ENCODE results near the gene KDM4D.

Gene KDM4D

GRCh38 chr11:95042239-95042638, 68.7 kb downstream of the KDM4D start:
- Mint-ChIP-seq H3K4me3 (no peak overlapping the region), H3K4me1 (no peaks in the 10 kb centered on the region), H3K36me3 (no peaks in the 10 kb centered on the region), H3K27ac (no peak overlapping the region), H3K9me3 (no peaks in the 10 kb centered on the region)
- no peak for ATAC-seq
- DNase-seq (ENCODE audit: low spot score in 2 of 2), result no peak

- H3K27ac Mint-ChIP-seq, result no peak overlapping the region
- no peaks in the 10 kb centered on the region for H3K9me3 Mint-ChIP-seq
- no peak for DNase-seq (ENCODE audit: low spot score in 2 of 2)
- no peaks in the 10 kb centered on the region for H3K4me1 Mint-ChIP-seq
- no peak overlapping the region for H3K4me3 Mint-ChIP-seq
- ATAC-seq, result no peak
- no peaks in the 10 kb centered on the region for H3K36me3 Mint-ChIP-seq
Measured at GRCh38 chr11:95042906-95043305, 69.4 kb downstream of the KDM4D start.

GRCh38 chr11:95044010-95044409, 70.5 kb downstream of the KDM4D start:
- DNase-seq (ENCODE audit: low spot score in 2 of 2) (no peak), ATAC-seq (no peak)
- H3K4me1 Mint-ChIP-seq, result no peaks in the 10 kb centered on the region
- H3K9me3 Mint-ChIP-seq, result no peaks in the 10 kb centered on the region
- H3K36me3 Mint-ChIP-seq, result no peaks in the 10 kb centered on the region
- no peak overlapping the region for H3K27ac Mint-ChIP-seq
- H3K4me3 Mint-ChIP-seq, result no peak overlapping the region

- DNase-seq (ENCODE audit: low spot score in 2 of 2), result peak in 1 of 2 donors; percentile 32
- Mint-ChIP-seq H3K36me3 (no peaks in the 10 kb centered on the region), H3K9me3 (no peaks in the 10 kb centered on the region), H3K4me3 (no peak overlapping the region), H3K4me1 (no peaks in the 10 kb centered on the region), H3K27ac (no peak overlapping the region)
- ATAC-seq, result no peak
Measured at GRCh38 chr11:95045812-95046211, 72.3 kb downstream of the KDM4D start.

Data from stimulated activated effector memory CD8-positive, alpha-beta T cell treated with anti-CD3 and anti-CD28 coated beads, Interleukin-12 subunit alpha, Interleukin-12 subunit beta, amount 100 ng/mL, for 72 hours (primary cell).